ENCODE results near the gene TCOF1. TPM values are rescaled to one million over a fixed set of nuclear protein-coding genes. Genes with fewer than 3 reads are reported as not detected.

The TCOF1 gene
- polyA plus RNA-seq, 1 donor (not counting 4 experiments of a cell fraction or from before 2014, with no cell fraction given), result 13.6 TPM

DNA sequence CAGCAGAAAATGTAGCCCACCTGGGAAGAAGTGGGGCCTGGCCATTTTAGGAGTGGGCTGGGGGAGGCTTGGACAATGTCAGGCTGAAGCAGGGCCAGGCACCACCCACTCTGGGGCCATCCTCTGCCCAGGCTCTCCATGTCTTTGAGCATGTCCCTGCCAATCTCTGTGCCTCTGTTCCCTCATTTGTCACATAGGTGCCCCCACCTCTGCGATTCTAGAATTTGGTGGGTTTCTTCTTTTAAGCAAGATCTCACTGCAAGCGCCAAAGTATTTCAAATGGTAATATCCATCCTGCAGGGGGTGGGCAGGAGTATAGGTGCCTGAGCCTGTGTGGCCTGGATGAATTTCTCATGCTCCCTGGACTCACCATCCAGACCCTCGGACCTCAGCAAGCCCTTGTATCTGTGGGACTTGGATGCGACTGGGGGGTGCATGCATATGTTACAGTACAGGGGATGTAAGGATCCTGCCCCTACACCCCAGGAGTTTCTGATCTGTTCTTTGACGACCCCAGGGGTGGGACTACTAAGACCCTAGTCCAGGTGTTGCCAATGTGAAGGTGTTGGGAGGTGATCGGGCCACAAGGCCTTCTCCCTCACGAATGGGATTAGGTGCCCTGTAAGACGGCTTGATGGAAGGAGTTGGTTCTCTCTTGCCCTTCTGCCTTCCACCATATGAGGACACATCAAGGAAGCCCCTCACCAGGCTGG lies 50.9 kb downstream of the TCOF1 start:
- H3K4me3 ChIP-seq (ENCODE audit: control insufficient read depth in 2 of 3, extremely low read depth in 1 of 3, insufficient read depth in 2 of 3, low read depth in 1 of 3, low read length in 3 of 3), result no peak overlapping the region

GRCh38 chr5:150409638-150410523 lies 52.4 kb downstream of the TCOF1 start:
- H3K79me2 ChIP-seq (ENCODE audit: control insufficient read depth, insufficient read depth, low read length), result no peaks in the 10 kb centered on the region
- no peaks in the 10 kb centered on the region for H3K27me3 ChIP-seq (ENCODE audit: control insufficient read depth, extremely low read depth, insufficient read depth, low read length)
- DNase-seq (ENCODE audit: low read depth, low spot score) (peak; percentile 25), FAIRE-seq (peak; percentile 96)
- TF ChIP-seq EZH2 (IDR thresholded peaks at IDR 0.05; ENCODE audit: low read length), result no peak
- TF ChIP-seq, protein P1, sequence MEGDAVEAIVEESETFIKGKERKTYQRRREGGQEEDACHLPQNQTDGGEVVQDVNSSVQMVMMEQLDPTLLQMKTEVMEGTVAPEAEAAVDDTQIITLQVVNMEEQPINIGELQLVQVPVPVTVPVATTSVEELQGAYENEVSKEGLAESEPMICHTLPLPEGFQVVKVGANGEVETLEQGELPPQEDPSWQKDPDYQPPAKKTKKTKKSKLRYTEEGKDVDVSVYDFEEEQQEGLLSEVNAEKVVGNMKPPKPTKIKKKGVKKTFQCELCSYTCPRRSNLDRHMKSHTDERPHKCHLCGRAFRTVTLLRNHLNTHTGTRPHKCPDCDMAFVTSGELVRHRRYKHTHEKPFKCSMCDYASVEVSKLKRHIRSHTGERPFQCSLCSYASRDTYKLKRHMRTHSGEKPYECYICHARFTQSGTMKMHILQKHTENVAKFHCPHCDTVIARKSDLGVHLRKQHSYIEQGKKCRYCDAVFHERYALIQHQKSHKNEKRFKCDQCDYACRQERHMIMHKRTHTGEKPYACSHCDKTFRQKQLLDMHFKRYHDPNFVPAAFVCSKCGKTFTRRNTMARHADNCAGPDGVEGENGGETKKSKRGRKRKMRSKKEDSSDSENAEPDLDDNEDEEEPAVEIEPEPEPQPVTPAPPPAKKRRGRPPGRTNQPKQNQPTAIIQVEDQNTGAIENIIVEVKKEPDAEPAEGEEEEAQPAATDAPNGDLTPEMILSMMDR (optimal IDR thresholded peaks at IDR 0.05 in 1 of 3, IDR thresholded peaks at IDR 0.05 in 1 of 3, conservative IDR thresholded peaks at IDR 0.05 in 1 of 3; ENCODE audit: extremely low read depth in 1 of 3, insufficient read depth in 2 of 3, low read length in 3 of 3), result no peak
- no peaks in the 10 kb centered on the region for H3K36me3 ChIP-seq (ENCODE audit: control insufficient read depth in 2 of 2, extremely low read depth in 1 of 2, insufficient read depth in 2 of 2, low read length in 2 of 2)
- no peaks in the 10 kb centered on the region for H3K4me1 ChIP-seq (ENCODE audit: control insufficient read depth, extremely low read depth, insufficient read depth, low read length)
- dilution Hi-C loops (cut with MboI; ENCODE audit: extremely low pct_ligation_motif_present, low sequenced_read_pairs), result no loop called here
- H3K4me3 ChIP-seq (ENCODE audit: control insufficient read depth in 2 of 3, extremely low read depth in 1 of 3, insufficient read depth in 2 of 3, low read depth in 1 of 3, low read length in 3 of 3), result no peak overlapping the region
- no peaks in the 10 kb centered on the region for H4K20me1 ChIP-seq (ENCODE audit: control insufficient read depth, extremely low read depth, insufficient read depth, low read length)
- no peaks in the 10 kb centered on the region for H3K9me1 ChIP-seq (ENCODE audit: control insufficient read depth, extremely low read depth, insufficient read depth, low read length)
- H2AFZ ChIP-seq (ENCODE audit: control insufficient read depth, low read length), result no peak overlapping the region
- H3K27ac ChIP-seq (ENCODE audit: control insufficient read depth, insufficient read depth, low read length), result no peak overlapping the region
- H3K4me2 ChIP-seq (ENCODE audit: control insufficient read depth, extremely low read depth, insufficient read depth, low read depth, low read length), result no peak overlapping the region
- no peak overlapping the region for H3K9ac ChIP-seq (ENCODE audit: control insufficient read depth, extremely low read depth, insufficient read depth, low read length)
- H3K9me3 ChIP-seq (ENCODE audit: control insufficient read depth, low read depth, low read length), result no peaks in the 10 kb centered on the region

More for the DNA sequence above, 50.9 kb downstream of the TCOF1 start:
- Histone ChIP-seq H3K4me2 (ENCODE audit: control insufficient read depth, extremely low read depth, insufficient read depth, low read depth, low read length) (no peak overlapping the region), H3K9me3 (ENCODE audit: control insufficient read depth, low read depth, low read length) (no peaks in the 10 kb centered on the region), H3K36me3 (ENCODE audit: control insufficient read depth in 2 of 2, extremely low read depth in 1 of 2, insufficient read depth in 2 of 2, low read length in 2 of 2) (no peaks in the 10 kb centered on the region), H2AFZ (ENCODE audit: control insufficient read depth, low read length) (no peak overlapping the region), H3K9ac (ENCODE audit: control insufficient read depth, extremely low read depth, insufficient read depth, low read length) (no peak overlapping the region), H3K79me2 (ENCODE audit: control insufficient read depth, insufficient read depth, low read length) (no peaks in the 10 kb centered on the region), H3K27ac (ENCODE audit: control insufficient read depth, insufficient read depth, low read length) (no peak overlapping the region), H3K4me1 (ENCODE audit: control insufficient read depth, extremely low read depth, insufficient read depth, low read length) (no peaks in the 10 kb centered on the region), H4K20me1 (ENCODE audit: control insufficient read depth, extremely low read depth, insufficient read depth, low read length) (no peaks in the 10 kb centered on the region), H3K9me1 (ENCODE audit: control insufficient read depth, extremely low read depth, insufficient read depth, low read length) (no peaks in the 10 kb centered on the region), H3K27me3 (ENCODE audit: control insufficient read depth, extremely low read depth, insufficient read depth, low read length) (no peaks in the 10 kb centered on the region)
- DNase-seq (ENCODE audit: low read depth, low spot score), result no peak
- TF ChIP-seq, protein P1 (optimal IDR thresholded peaks at IDR 0.05 in 1 of 3, IDR thresholded peaks at IDR 0.05 in 1 of 3, conservative IDR thresholded peaks at IDR 0.05 in 1 of 3; ENCODE audit: extremely low read depth in 1 of 3, insufficient read depth in 2 of 3, low read length in 3 of 3), result no peak
- TF ChIP-seq EZH2 (IDR thresholded peaks at IDR 0.05; ENCODE audit: low read length), result no peak
- dilution Hi-C loops (cut with MboI; ENCODE audit: extremely low pct_ligation_motif_present, low sequenced_read_pairs), result no loop called here
- FAIRE-seq, result no peak

All from keratinocyte (primary cell).